Right lobe of liver (tissue), 6 donors: ENCODE measurements around the gene IL1RL1. TPM values are rescaled to one million over a fixed set of nuclear protein-coding genes. Genes with fewer than 3 reads are reported as not detected.

Experiments
- ATAC-seq, 4 donors: fragments of 200-7000 bp; cut with Tn5 transposase; one replicate each; pipeline ENCODE4 v1.9.1; 2020; ENCODE audit warnings: mild to moderate bottlenecking in 4 of 4, moderate library complexity in 4 of 4
- DNase-seq, 3 donors: peaks; one replicate each; pipeline ENCODE4 v3.0.0-alpha.2; 2020
- H3K27ac ChIP-seq, 3 donors: fragments of 200-600 bp; one replicate each; pipeline ENCODE4 v1.8.0; 2022
- H3K27me3 ChIP-seq, 2 donors: fragments of 200-600 bp; one replicate each; pipeline ENCODE4 v1.8.0; 2022
- H3K36me3 ChIP-seq, 4 donors: fragments of 200-600 bp; sonication (generic) in 1 of 4; one replicate each; pipeline versions ENCODE4 v1.5.1 to v1.8.0; 2017 to 2022; ENCODE audit warnings: control low read depth in 1 of 4
- H3K4me1 ChIP-seq, 4 donors: fragments of 200-600 bp; sonication (generic) in 1 of 4; one replicate each; pipeline versions ENCODE4 v1.5.1 to v1.8.0; 2017 to 2022; ENCODE audit warnings: control low read depth in 1 of 4
- H3K4me3 ChIP-seq, 3 donors: fragments of 200-600 bp; one replicate each; pipeline ENCODE4 v1.8.0; 2022
- H3K9me3 ChIP-seq, 4 donors: fragments of 200-600 bp; sonication (generic) in 1 of 4; one replicate each; pipeline versions ENCODE4 v1.5.1 to v1.8.0; 2017 to 2022; ENCODE audit warnings: control low read depth in 1 of 4
- CTCF ChIP-seq, 4 donors: fragments of 200-600 bp in 3 of 4; fragments of 450-650 bp in 1 of 4; IDR thresholded peaks; one replicate each; pipeline versions ENCODE4 v1.5.1 to v1.8.0; 2016 to 2022; ENCODE audit warnings: antibody characterized with exemption in 4 of 4, mild to moderate bottlenecking in 2 of 4
- POLR2A ChIP-seq: fragments of 450-650 bp; IDR thresholded peaks from one replicate; pipeline ENCODE4 v1.6.1; 2017; ENCODE audit warnings: antibody characterized with exemption, mild to moderate bottlenecking
- WGBS: methylation state at CpG from one replicate; pipeline ENCODE4 v1.1.6; 2018; ENCODE audit warnings: low coverage, low lambda C conversion rate; ENCODE audit not compliant: insufficient coverage; ENCODE audit errors: missing lambda C conversion rate; 5-methylcytosine and 5-hydroxymethylcytosine counted together
- intact Hi-C, 2 donors: fragments of 100-400 bp; cut with DNase I; formaldehyde crosslinking; loops; one replicate each; pipeline versions ENCODE4 v1.11.2 to v1.14.1; 2022
- total RNA-seq, 6 experiments: library from RNA; depleted of rRNA in 2 of 6; stranded (reverse); fragments of >200 nt in 2 of 6; fragmentation: NEBNext Ultra II Directional in 3 of 6; extraction: Animal tissue kit (Norgen Biotek cat#: 25700) in 3 of 6; gene quantifications; one replicate each; pipeline versions ENCODE4 v1.1.0 to v1.2.4, GENCODE V29; 2016 to 2023
- donor health status: DM: no; HTN: yes; CAD: no.
- donor health status: DM: no; HTN: no; CAD: no.
- donor health status: DM: no; HTN: no; CAD: no.
- donor health status: DM: no; HTN: yes; CAD: no.
- donor health status: DM: no; HTN: yes; CAD: no.

The IL1RL1 gene
- total RNA-seq, 6 experiments from 2014 or later, result 2.0 to 18.0 (median 4.2) TPM

GRCh38 chr2:102313025-102313424 is 1.7 kb downstream of the IL1RL1 start:
- no peak for ATAC-seq
- H3K4me1 ChIP-seq, result no peaks in the 10 kb centered on the region
- TF ChIP-seq POLR2A, result no peak
- TF ChIP-seq CTCF (IDR thresholded peaks at IDR 0.05), result no peak
- H3K9me3 ChIP-seq, result no peaks in the 10 kb centered on the region
- no peak overlapping the region for H3K4me3 ChIP-seq
- WGBS, result 69% methylated on average over 2 of the region's 2 CpGs
- H3K27ac ChIP-seq, result no peak overlapping the region
- H3K27me3 ChIP-seq, result no peaks in the 10 kb centered on the region
- intact Hi-C loops, result no loop called here
- DNase-seq, result no peak
- H3K36me3 ChIP-seq, result no peaks in the 10 kb centered on the region

DNA sequence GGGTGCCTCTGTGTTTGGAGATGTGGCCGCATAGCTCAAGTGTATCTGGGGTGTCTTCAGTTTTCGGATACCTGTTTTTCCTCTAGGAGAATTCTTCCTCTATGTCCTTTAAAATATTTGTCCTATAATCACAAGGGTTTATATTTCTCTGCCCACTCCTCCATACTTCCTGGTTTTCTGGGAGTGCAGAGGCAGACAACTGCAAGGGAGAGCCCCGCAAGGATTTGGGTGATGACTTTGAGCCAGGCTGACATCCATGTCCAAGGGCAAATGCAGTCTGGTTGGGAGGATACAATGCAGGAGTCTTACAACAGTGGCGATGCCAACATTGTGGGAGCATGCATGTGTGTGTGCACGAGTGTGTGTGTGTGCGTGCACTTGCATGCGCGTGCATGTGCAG is 2.1 kb downstream of the IL1RL1 start:
- intact Hi-C loops, result no loop called here
- Histone ChIP-seq H3K4me1 (no peaks in the 10 kb centered on the region), H3K9me3 (no peaks in the 10 kb centered on the region), H3K4me3 (no peak overlapping the region), H3K27me3 (no peaks in the 10 kb centered on the region), H3K27ac (no peak overlapping the region), H3K36me3 (no peaks in the 10 kb centered on the region)
- 85% methylated on average over 7 of the region's 8 CpGs for WGBS
- DNase-seq, result no peak
- no peak for ATAC-seq
- TF ChIP-seq CTCF (IDR thresholded peaks at IDR 0.05), result no peak
- TF ChIP-seq POLR2A, result no peak

GRCh38 chr2:102313950-102314349 is 2.6 kb downstream of the IL1RL1 start:
- Histone ChIP-seq H3K36me3 (no peaks in the 10 kb centered on the region), H3K9me3 (no peaks in the 10 kb centered on the region), H3K4me1 (no peaks in the 10 kb centered on the region), H3K4me3 (no peak overlapping the region), H3K27me3 (no peaks in the 10 kb centered on the region), H3K27ac (no peak overlapping the region)
- 82% methylated on average over 3 of the region's 3 CpGs for WGBS
- DNase-seq (no peak), ATAC-seq (no peak)
- TF ChIP-seq POLR2A, result no peak
- TF ChIP-seq CTCF (IDR thresholded peaks at IDR 0.05), result no peak
- intact Hi-C loops, result no loop called here

DNA sequence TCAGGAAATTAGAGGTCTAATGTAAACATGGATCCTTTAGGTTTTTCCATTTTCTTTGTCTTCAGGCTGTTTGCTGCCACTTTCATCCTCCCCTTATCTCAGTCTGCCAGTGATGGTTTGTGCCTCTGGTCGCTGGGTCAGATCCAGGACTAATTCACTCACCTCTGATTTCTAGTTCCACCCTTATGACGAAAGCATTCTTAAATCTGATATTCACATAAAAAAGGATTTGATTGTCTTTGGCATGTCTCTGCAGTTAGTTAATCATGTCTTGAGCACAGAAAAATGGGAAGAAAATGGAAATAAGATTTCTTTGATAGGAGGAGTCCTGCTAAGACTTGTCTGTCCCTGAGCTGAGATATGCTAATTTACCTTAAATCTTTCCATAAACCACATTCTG is 4.6 kb downstream of the IL1RL1 start:
- Histone ChIP-seq H3K4me3 (no peak overlapping the region), H3K27ac (no peak overlapping the region), H3K9me3 (no peaks in the 10 kb centered on the region), H3K4me1 (no peaks in the 10 kb centered on the region), H3K27me3 (no peaks in the 10 kb centered on the region), H3K36me3 (no peaks in the 10 kb centered on the region)
- TF ChIP-seq POLR2A, result no peak
- TF ChIP-seq CTCF (IDR thresholded peaks at IDR 0.05), result no peak
- intact Hi-C loops, result no loop called here
- DNase-seq (no peak), ATAC-seq (no peak)
- WGBS, result 83% methylated on average over 2 of the region's 2 CpGs

- WGBS, result 18% methylated on average over 2 of the region's 2 CpGs
- no peaks in the 10 kb centered on the region for H3K36me3 ChIP-seq
- intact Hi-C loops, result no loop called here
- H3K27ac ChIP-seq, result no peak overlapping the region
- no peaks in the 10 kb centered on the region for H3K27me3 ChIP-seq
- no peaks in the 10 kb centered on the region for H3K9me3 ChIP-seq
- no peaks in the 10 kb centered on the region for H3K4me1 ChIP-seq
- no peak for TF ChIP-seq CTCF (IDR thresholded peaks at IDR 0.05)
- DNase-seq, result no peak
- no peak for ATAC-seq
- H3K4me3 ChIP-seq, result no peak overlapping the region
Observed at GRCh38 chr2:102317715-102318114, 6.4 kb downstream of the IL1RL1 start.
